T-helper 2 cell (primary cell): ENCODE measurements around the gene MRC2.
"Not testable (repeated sequence)": the region's sequence is repeated elsewhere in the genome, so short reads cannot be mapped to it uniquely, and the experiment has no call there.

Experiments used
- DNase-seq, 5 experiments: peaks; one replicate each; pipeline versions ENCODE4 v3.0.0 to v3.0.0-alpha.2; 2012 to 2022

MRC2 gene

GRCh38 chr17:62680541-62681052 lies 53.1 kb downstream of the MRC2 start:
- no peak for DNase-seq

GRCh38 chr17:62681061-62681938 lies 53.8 kb downstream of the MRC2 start:
- DNase-seq: no peak

GRCh38 chr17:62681939-62682381 lies 54.5 kb downstream of the MRC2 start:
- no peak for DNase-seq

- no peak for DNase-seq
Measured at GRCh38 chr17:62684179-62684578, 56.7 kb downstream of the MRC2 start.

- no peak for DNase-seq
Measured at GRCh38 chr17:62687997-62688396, 60.5 kb downstream of the MRC2 start.

DNA sequence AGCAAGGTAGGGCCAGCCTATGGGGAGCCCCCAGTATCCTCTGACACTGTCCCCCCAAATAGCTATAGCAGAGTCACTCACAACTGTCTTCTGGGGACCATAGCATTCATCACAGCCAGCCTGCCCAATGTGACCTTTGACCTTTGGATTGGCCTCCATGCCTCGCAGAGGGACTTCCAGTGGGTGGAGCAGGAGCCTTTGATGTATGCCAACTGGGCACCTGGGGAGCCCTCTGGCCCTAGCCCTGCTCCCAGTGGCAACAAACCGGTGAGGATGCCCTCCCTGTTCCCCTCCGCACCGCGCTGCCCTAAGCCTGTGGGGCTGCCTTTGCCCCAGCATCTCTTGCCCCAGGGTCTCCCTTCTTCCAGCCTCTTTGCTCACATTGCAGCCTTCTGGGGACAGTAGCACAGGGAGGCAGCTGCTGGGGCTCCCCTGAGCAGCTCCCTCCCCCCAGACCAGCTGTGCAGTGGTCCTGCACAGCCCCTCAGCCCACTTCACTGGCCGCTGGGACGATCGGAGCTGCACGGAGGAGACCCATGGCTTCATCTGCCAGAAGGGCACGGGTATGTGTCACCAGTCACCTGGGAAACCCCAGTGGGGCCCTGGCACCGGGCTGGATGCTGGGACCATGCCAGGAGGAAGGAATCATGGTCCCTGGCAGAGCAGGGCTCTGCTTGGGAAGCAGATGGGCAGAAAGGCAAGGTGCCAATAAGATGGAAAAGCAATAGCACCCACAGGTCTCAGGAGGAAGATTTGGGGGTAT lies 61.1 kb downstream of the MRC2 start:
- DNase-seq: no peak

GRCh38 chr17:62689441-62690167 lies 62.1 kb downstream of the MRC2 start:
- DNase-seq: no peak

GRCh38 chr17:62690168-62690897 lies 62.9 kb downstream of the MRC2 start:
- no peak for DNase-seq

GRCh38 chr17:62691589-62691915 lies 64.1 kb downstream of the MRC2 start:
- not testable (repeated sequence) for DNase-seq

DNA sequence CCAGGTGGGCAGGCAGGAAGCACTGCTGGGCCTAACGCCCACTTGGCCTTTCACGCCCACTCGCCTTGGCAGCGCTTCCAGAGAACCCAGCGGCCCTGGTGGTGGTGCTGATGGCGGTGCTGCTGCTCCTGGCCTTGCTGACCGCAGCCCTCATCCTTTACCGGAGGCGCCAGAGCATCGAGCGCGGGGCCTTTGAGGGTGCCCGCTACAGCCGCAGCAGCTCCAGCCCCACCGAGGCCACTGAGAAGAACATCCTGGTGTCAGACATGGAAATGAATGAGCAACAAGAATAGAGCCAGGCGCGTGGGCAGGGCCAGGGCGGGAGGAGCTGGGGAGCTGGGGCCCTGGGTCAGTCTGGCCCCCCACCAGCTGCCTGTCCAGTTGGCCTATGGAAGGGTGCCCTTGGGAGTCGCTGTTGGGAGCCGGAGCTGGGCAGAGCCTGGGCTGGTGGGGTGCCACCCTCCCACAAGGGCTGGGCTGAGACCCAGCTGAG lies 64.7 kb downstream of the MRC2 start:
- no peak for DNase-seq

DNA sequence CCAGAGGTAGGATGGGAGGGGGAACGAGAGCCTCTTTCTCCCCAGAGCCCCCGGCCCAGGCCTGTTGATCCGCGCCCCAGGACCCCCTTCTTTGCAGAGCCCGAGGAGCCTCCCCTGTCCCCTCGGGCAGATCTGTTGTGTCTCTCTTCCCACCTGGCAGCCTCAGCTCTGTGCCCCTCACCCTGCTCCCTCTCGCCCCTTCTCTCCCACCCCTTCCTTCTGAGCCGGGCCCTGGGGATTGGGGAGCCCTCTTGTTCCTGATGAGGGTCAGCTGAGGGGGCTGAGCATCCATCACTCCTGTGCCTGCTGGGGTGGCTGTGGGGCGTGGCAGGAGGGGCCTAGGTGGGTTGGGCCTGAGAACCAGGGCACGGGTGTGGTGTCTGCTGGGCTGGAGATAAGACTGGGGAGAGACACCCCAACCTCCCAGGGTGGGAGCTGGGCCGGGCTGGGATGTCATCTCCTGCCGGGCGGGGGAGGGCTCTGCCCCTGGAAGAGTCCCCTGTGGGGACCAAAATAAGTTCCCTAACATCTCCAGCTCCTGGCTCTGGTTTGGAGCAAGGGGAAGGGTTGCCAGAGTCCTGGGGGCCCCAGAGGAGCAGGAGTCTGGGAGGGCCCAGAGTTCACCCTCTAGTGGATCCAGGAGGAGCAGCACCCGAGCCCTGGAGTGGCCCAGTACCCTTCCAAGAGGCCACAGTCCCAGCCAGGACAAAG lies 65.4 kb downstream of the MRC2 start:
- DNase-seq: no peak

DNA sequence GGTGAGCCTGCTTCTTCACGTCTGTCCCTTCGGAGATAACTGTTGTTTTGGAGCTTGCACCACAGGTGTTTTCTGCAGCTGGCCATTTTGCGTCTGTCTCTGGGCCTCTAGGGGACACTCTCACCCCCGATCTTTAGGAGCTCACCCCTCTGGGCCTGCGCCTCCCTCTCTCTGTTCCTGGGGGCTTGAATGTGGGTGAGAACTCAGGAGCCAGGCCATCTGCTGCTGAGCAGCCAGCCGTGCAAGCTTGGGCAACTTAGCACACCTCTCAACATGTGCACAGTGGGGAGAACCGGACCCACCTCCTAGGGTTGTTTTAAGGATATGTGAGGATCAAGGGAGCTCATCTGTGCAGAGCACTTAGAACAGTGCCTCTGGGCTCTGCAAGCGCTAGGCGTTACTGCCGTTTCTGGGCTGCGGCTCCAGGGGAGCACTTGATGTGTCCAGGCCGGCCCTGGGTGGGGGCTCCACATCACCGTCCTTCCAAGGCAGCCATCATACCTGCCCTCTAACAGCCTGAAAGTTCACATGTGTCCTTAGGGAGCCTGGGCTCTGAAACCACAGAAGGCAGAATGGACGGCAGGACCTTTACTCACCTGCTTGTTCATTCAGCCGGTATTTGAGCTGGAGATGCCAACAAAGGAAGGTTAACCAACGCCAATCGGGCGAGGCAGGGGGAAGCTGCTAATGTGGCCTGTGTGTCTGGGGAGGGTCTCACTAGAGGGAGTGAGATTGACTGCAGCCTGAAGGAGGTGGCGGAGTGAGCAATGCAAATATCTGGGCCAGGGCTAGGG lies 66.3 kb downstream of the MRC2 start:
- no peak for DNase-seq

GRCh38 chr17:62695093-62695738 lies 67.7 kb downstream of the MRC2 start:
- not testable (repeated sequence) for DNase-seq

DNA sequence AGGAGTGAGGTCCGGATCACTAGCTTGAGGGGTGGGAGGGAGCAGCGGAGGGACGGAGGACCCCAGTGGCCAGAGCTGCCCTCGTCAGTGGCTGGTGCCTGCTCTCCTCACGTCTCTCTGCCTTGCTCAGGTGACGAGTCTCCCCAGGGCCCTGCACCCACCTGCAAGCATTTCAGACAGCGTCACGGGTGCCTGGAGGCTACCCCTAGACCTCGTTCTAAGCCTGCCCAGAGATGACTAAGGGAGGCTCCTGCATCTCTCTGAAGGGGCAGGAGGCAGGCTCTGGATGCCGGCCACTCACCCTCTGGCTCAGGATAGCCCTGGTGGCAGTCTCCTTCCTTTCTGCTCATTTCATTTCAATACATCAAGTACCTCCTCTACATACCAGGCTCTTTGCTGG lies 68.8 kb downstream of the MRC2 start:
- DNase-seq: no peak

- no peak for DNase-seq
Measured at GRCh38 chr17:62696726-62697490, 69.4 kb downstream of the MRC2 start.

GRCh38 chr17:62698459-62698858 lies 71.0 kb downstream of the MRC2 start:
- DNase-seq: not testable (repeated sequence)

GRCh38 chr17:62700964-62701705 lies 73.7 kb downstream of the MRC2 start:
- no peak for DNase-seq

- DNase-seq: no peak
Measured at GRCh38 chr17:62701706-62702085, 74.2 kb downstream of the MRC2 start.
